Measurements from ENCODE around the gene TSHZ1.

- TF ChIP-seq CTCF (conservative IDR thresholded peaks at IDR 0.05; ENCODE audit: low read length) (no peak), EZH2phosphoT487 (IDR thresholded peaks at IDR 0.05; ENCODE audit: borderline replicate concordance) (no peak)
Measured at GRCh38 chr18:75235896-75236295, 25.3 kb downstream of the TSHZ1 start.
